Ovary (tissue), 9 donors: ENCODE measurements around the gene LSR. TPM values are rescaled to one million over a fixed set of nuclear protein-coding genes. Genes with fewer than 3 reads are reported as not detected.

Source experiments
- DNase-seq, 5 donors: peaks; one replicate each; pipeline ENCODE4 v3.0.0-alpha.2; 2019 to 2020
- H3K27ac ChIP-seq, 2 donors: fragments of 200-600 bp; one replicate each; pipeline versions ENCODE4 v1.5.1 to v1.8.0; 2019 to 2022
- H3K27me3 ChIP-seq: fragments of 200-600 bp; one replicate; pipeline ENCODE4 v1.8.0; 2022
- H3K36me3 ChIP-seq: fragments of 200-600 bp; sonication (generic); one replicate; pipeline ENCODE4 v1.5.1; 2019
- H3K4me1 ChIP-seq: one replicate; pipeline ENCODE4 v1.8.1; 2013; ENCODE audit warnings: mild to moderate bottlenecking, moderate library complexity; ENCODE audit not compliant: insufficient read depth
- H3K4me3 ChIP-seq: fragments of 200-600 bp; sonication (generic); one replicate; pipeline ENCODE4 v1.5.1; 2017
- H3K9me3 ChIP-seq, 2 donors: fragments of 200-600 bp in 1 of 2; sonication (generic) in 1 of 2; one replicate each; pipeline versions ENCODE4 v1.5.1 to v1.8.1; 2013 to 2019; ENCODE audit warnings: mild to moderate bottlenecking in 1 of 2, moderate library complexity in 1 of 2
- CTCF ChIP-seq, 3 donors: fragments of 450-650 bp in 2 of 3; fragments of 200-600 bp in 1 of 3; IDR thresholded peaks; one replicate each; pipeline versions ENCODE4 v1.5.1 to v1.8.0; 2016 to 2022; ENCODE audit warnings: antibody characterized with exemption in 3 of 3, mild to moderate bottlenecking in 1 of 3
- EP300 ChIP-seq: sonication (generic); formaldehyde crosslinking; IDR thresholded peaks from one replicate; pipeline ENCODE4 v1.6.1; 2017; ENCODE audit warnings: antibody characterized with exemption
- POLR2A ChIP-seq: fragments of 450-650 bp; IDR thresholded peaks from one replicate; pipeline ENCODE4 v1.6.1; 2017; ENCODE audit warnings: antibody characterized with exemption, mild to moderate bottlenecking, moderate library complexity
- WGBS, 3 donors: extraction: QIAGEN DNeasy Blood & Tissue Kit in 1 of 3; methylation state at CpG; one replicate each; pipeline versions ENCODE4 v1.1.5 to v1.1.7; 2013 to 2017; 5-methylcytosine and 5-hydroxymethylcytosine counted together
- intact Hi-C, 4 donors: fragments of 100-400 bp; cut with DNase I; formaldehyde crosslinking; loops; one replicate each; pipeline versions ENCODE4 v1.11.0 to v1.15.1; 2022 to 2023
- polyA plus RNA-seq, 2 donors: library from polyadenylated mRNA; stranded (reverse); fragments of 200-250 nt in 1 of 2; fragments of 350-450 nt in 1 of 2; fragmentation: Illumina TruSeq in 1 of 2; extraction: RNeasy Lipid Tissue Mini Kit (QIAGEN cat#74804) in 1 of 2; gene quantifications; one replicate each; pipeline ENCODE4 v1.2.3, GENCODE V29; 2013 to 2014
- total RNA-seq, 7 donors: library from RNA; depleted of rRNA in 2 of 7; stranded (reverse); fragments of >200 nt in 2 of 7; fragmentation: NEBNext Ultra II Directional in 3 of 7; extraction: Animal tissue kit (Norgen Biotek cat#: 25700) in 3 of 7; gene quantifications; one replicate each; pipeline versions ENCODE4 v1.1.0 to v1.2.4, GENCODE V29; 2016 to 2023
- donor health status: DM: no; HTN: no; CAD: no; lungs with moderate emphysema.
- donor health status: DM: no; HTN: no; CAD: no.
- donor health status: Bipolar disorder and iron deficiency.
- donor health status: DM: yes; HTN: yes; CAD: no.
- donor health status: DM: no; HTN: no; CAD: no.
- donor health status: DM: yes; HTN: yes; CAD: no.

The LSR gene
- total and polyA plus RNA-seq, 9 donors = 3.3 to 69.8 (median 12.9) TPM

- TF ChIP-seq EP300 = no peak
- no peak for TF ChIP-seq CTCF (IDR thresholded peaks at IDR 0.05)
- no peak for TF ChIP-seq POLR2A
- no peaks in the 10 kb centered on the region for H3K27me3 ChIP-seq
- no peaks in the 10 kb centered on the region for H3K9me3 ChIP-seq
- H3K4me1 ChIP-seq = peaks cover 35% of the 10 kb centered on the region
- peak; percentile 91 to 96 (median 93) for DNase-seq
- H3K36me3 ChIP-seq = no peaks in the 10 kb centered on the region
- intact Hi-C loops = loop anchor here in 3 of 4 donors (2.0 to 5.0 kb wide), 2 partner anchors 37 to 39 kb away; no protein-coding TSS in a partner anchor
- peak overlapping the region; percentile 75 to 91 for H3K27ac ChIP-seq
- WGBS, 3 donors = 6 to 19% (median 7%) methylated on average over 21 to 47 of the region's 47 CpGs
- peak overlapping the region; percentile 36 for H3K4me3 ChIP-seq
These were observed 60.9 kb downstream of the LSR start for GRCh38 chr19:35309481-35310279.

GRCh38 chr19:35310331-35310730 lies 61.5 kb downstream of the LSR start:
- H3K36me3 ChIP-seq = no peaks in the 10 kb centered on the region
- H3K4me3 ChIP-seq = peak overlapping the region; percentile 36
- peaks cover 35% of the 10 kb centered on the region for H3K4me1 ChIP-seq
- no peaks in the 10 kb centered on the region for H3K27me3 ChIP-seq
- 41 to 51% (median 43%) methylated on average over 11 to 12 of the region's 12 CpGs for WGBS, 3 donors
- no peaks in the 10 kb centered on the region for H3K9me3 ChIP-seq
- TF ChIP-seq EP300 (no peak), CTCF (IDR thresholded peaks at IDR 0.05) (no peak), POLR2A (no peak)
- peak overlapping the region; percentile 75 to 91 for H3K27ac ChIP-seq
- peak in 4 of 5 donors; percentile 35 to 61 (median 52) for DNase-seq
- intact Hi-C loops = loop anchor here in 2 of 4 donors (2.0 to 5.0 kb wide), 2 partner anchors 38 to 40 kb away; no protein-coding TSS in a partner anchor

GRCh38 chr19:35310811-35311465 lies 62.1 kb downstream of the LSR start:
- no peaks in the 10 kb centered on the region for H3K36me3 ChIP-seq
- 54 to 65% (median 59%) methylated on average over 10 of the region's 10 CpGs for WGBS, 3 donors
- H3K27me3 ChIP-seq = no peaks in the 10 kb centered on the region
- TF ChIP-seq CTCF (IDR thresholded peaks at IDR 0.05) = no peak
- no peak for TF ChIP-seq POLR2A
- no peak for TF ChIP-seq EP300
- H3K4me1 ChIP-seq = peaks cover 35% of the 10 kb centered on the region
- DNase-seq = no peak
- H3K9me3 ChIP-seq = no peaks in the 10 kb centered on the region
- H3K4me3 ChIP-seq = peak overlapping the region; percentile 36
- H3K27ac ChIP-seq = peak overlapping the region; percentile 75 to 91
- intact Hi-C loops = loop anchor here in 2 of 4 donors (2.0 to 5.0 kb wide), 2 partner anchors 39 to 40 kb away; no protein-coding TSS in a partner anchor

GRCh38 chr19:35311901-35312665 lies 63.3 kb downstream of the LSR start:
- intact Hi-C loops = loop anchor here in 2 of 4 donors (2.0 to 5.0 kb wide), 2 partner anchors 40 to 41 kb away; no protein-coding TSS in a partner anchor
- Histone ChIP-seq H3K27ac (peak overlapping the region; percentile 75 to 91), H3K4me1 (peaks cover 35% of the 10 kb centered on the region), H3K27me3 (no peaks in the 10 kb centered on the region), H3K9me3 (no peaks in the 10 kb centered on the region), H3K36me3 (no peaks in the 10 kb centered on the region), H3K4me3 (peak overlapping the region; percentile 7)
- WGBS, 3 donors = 35 to 47% (median 42%) methylated on average over 20 to 21 of the region's 21 CpGs
- no peak for TF ChIP-seq EP300
- TF ChIP-seq POLR2A = no peak
- no peak for TF ChIP-seq CTCF (IDR thresholded peaks at IDR 0.05)
- DNase-seq = peak in 2 of 5 donors; percentile 22 to 42
